Fibroblast of mammary gland (primary cell): ENCODE data around the gene METTL1.

Experiments used
- DNase-seq: peaks from one replicate; pipeline ENCODE4 v3.0.0-alpha.2; 2010; ENCODE audit warnings: low read depth
- H3K4me3 ChIP-seq: 2 replicates; pipeline ENCODE4 v1.5.1; 2011; ENCODE audit warnings: low read depth, mild to moderate bottlenecking, low read length, moderate library complexity; ENCODE audit not compliant: control insufficient read depth
- CTCF ChIP-seq: conservative IDR thresholded peaks from 2 replicates; pipeline ENCODE4 v1.5.1; 2011; ENCODE audit warnings: low read depth, low read length, inconsistent platforms; ENCODE audit not compliant: control insufficient read depth, insufficient read depth

Gene METTL1

DNA sequence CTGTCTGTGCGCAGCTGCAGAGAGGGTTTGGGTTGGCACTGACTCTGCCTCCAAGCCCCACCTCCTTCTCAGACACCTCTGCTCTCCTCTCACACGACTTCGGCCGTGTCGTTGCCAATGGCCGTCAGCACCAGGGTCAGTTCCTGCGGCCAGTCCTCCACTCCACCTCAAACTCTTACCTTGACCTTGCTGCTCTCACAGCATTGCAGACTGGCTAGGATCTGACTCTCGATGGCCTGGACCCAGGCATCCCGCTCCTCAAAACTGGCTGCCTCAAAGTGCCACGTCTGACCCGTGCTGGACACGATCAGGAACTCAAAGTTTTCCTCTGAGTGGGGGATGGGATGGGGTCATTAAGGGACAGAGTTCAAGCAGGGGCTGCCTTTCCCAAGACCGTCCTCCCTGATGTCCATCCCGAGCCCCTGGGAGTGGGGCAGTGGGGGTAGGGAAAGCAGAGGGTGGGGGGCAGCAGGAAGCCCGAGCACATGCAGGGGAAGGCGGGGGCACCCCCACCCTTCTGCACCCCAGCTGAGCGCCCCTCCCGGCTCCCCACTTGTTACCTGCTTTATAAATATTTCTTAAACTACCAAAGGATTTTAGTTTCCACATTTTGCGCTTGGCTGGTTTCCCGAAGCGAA is 44.0 kb downstream of the METTL1 start:
- no peak for DNase-seq
- no peak for TF ChIP-seq CTCF
- H3K4me3 ChIP-seq, result no peak overlapping the region

DNA sequence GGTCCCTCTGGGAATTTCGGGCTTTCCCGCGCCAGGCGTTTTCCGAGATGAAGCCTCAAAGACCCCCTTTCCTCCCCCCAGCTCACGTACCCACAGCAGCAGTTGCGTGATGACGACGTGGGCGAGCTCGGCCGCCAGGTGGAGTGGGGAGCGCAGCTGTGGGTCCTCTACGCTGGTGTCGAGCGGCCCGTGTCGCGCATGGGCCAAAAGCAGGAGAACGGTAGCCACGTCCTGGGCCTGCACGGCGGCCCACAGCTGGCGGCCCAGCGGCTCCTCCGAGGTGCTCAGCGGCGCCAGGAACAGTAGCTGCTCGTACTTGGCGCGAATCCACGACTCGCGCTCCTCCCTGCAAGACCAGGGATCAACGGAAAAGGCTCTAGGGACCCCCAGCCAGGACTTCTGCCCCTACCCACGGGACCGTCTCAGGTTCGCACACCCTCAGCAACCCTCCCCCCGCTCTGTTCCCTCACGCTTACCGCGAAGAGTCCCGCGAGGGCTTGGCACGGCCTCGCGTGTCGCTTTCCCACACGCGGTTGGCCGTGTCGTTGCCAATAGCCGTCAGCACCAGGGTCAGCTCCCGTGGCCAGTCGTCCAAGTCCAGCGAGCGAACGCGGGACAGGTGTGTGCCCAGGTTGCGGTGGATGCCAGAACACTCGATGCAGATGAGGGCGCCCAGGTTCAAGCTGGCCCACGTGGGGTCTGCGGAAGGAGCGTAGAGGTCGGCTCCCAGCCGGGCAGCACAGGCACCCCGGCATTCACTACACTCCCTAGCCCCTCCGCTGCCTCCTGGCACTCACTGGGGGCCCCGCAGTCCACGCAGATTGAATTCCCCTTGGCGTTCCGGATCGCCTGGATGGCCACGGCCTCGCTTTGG is 44.8 kb downstream of the METTL1 start:
- TF ChIP-seq CTCF, result peak; percentile 19
- peak overlapping the region; percentile 89 for H3K4me3 ChIP-seq
- peak; percentile 44 for DNase-seq

DNA sequence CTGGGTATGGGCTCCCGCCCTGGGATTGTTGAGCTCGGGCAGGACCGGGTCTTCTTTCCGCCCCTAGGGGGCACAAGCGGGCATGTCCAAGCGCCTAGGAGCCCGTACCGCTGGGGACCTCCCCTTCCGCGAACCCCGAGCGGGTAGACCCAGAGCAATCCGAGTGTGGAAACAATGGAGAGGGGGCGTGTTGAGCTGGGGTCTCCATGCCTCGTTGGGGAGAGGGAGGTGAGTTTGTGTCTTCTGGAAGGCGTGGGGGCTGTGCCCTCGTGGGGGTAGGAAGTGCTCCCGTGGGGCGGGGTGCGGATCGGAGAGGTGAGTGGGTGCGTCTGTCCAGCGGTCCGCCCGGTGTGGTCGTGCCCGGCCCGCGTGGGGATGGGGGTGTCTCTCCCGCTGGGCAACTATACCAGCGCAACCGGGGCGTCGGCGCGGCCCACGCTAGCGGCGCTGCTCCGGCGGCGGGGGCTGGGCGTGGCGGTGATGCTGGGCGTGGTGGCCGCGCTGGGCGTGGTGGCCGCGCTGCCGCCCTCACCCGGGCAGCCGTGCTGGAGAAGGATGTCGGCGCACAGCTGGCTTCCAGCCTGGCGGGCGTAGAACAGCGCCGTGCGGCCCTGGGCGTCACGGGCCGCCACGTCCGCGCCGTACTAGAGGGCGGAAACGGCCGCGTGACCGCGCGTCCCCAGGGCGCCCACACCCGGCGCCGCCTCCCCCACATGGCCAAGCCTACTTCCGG is 45.6 kb downstream of the METTL1 start:
- H3K4me3 ChIP-seq, result peak overlapping the region; percentile 89
- peak; percentile 78 for TF ChIP-seq CTCF
- DNase-seq, result peak; percentile 80

- DNase-seq, result no peak
- H3K4me3 ChIP-seq, result peak overlapping the region; percentile 89
- no peak for TF ChIP-seq CTCF
Measured at GRCh38 chr12:57725851-57726150, 46.1 kb downstream of the METTL1 start.

- DNase-seq, result no peak
- H3K4me3 ChIP-seq, result no peak overlapping the region
- no peak for TF ChIP-seq CTCF
Measured at GRCh38 chr12:57724936-57725740, 46.8 kb downstream of the METTL1 start.
